ENCODE data around the gene TMEM31. TPM values are rescaled to one million over a fixed set of nuclear protein-coding genes. Genes with fewer than 3 reads are reported as not detected.

The TMEM31 gene
- polyA plus RNA-seq, 1 of the 3 experiments (the other 2 are of a cell fraction), result not detected

DNA sequence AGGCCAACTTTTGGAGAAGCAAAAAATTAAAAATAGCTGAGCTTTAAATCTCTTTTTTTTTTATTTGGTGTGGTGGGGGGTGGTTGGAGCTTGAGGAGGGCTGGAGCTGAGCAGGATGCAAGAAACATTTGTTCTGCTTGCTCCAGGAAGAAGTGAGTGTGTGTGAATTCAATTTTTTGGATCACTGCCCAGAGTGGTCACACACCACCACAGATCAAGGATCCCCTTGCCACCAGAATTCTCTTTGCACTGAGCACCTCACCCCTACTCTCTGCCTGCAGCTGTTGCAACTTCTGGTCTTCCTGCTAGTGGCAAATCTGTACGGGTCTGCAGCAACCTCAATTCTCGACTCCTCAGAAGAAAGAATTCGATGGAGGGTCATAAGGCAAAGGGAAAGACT is 46.0 kb downstream of the TMEM31 start:
- Histone ChIP-seq H3K36me3 (replicated peaks in 1 of 2; ENCODE audit: control insufficient read depth in 1 of 2, insufficient read depth in 2 of 2, low read length in 1 of 2) (no peaks in the 10 kb centered on the region), H3K27me3 (ENCODE audit: insufficient read depth) (no peaks in the 10 kb centered on the region; the same call in 1 of the 2 replicates), H3F3A (replicated peaks; ENCODE audit: insufficient read depth) (no peaks in the 10 kb centered on the region), H3K4me2 (no peak overlapping the region), H3K9me3 (no peaks in the 10 kb centered on the region), H2AFZ (ENCODE audit: low read depth) (no peak overlapping the region), H3K27ac (ENCODE audit: low read depth in 2 of 2, low read length in 1 of 2) (no peak overlapping the region), H4K20me1 (ENCODE audit: insufficient read depth) (no peaks in the 10 kb centered on the region), H3K9ac (no peak overlapping the region), H3K4me3 (ENCODE audit: low read depth in 2 of 2, low read length in 1 of 2) (no peak overlapping the region), H3K79me2 (ENCODE audit: insufficient read depth) (no peaks in the 10 kb centered on the region), H3K9me2 (no peaks in the 10 kb centered on the region), H3K4me1 (ENCODE audit: control insufficient read depth in 1 of 2, insufficient read depth in 2 of 2, low read depth in 1 of 2, low read length in 1 of 2) (peaks cover 0 to 8% of the 10 kb centered on the region in 2 experiments; a peak in 1 of 4 replicates)
- CTCF ChIA-PET, result no interaction called here
- TF ChIP-seq RFX5 (IDR thresholded peaks at IDR 0.05; ENCODE audit: low read length) (no peak), TEAD4 (IDR thresholded peaks at IDR 0.05; ENCODE audit: borderline replicate concordance, insufficient read depth) (no peak), ELF1 (IDR thresholded peaks at IDR 0.05) (no peak), CHD2 (IDR thresholded peaks at IDR 0.05; ENCODE audit: low read length, partially characterized antibody) (no peak), RCOR1 (IDR thresholded peaks at IDR 0.05; ENCODE audit: low read length) (no peak), TAF1 (IDR thresholded peaks at IDR 0.05; ENCODE audit: borderline replicate concordance, low read depth, low read length) (no peak), FOXJ3 (CRISPR knock-in tag; IDR thresholded peaks at IDR 0.05) (no peak)
- WGBS (ENCODE audit: low lambda C conversion rate), result 48% methylated on average over 3 of the region's 3 CpGs
- no peak for DNase-seq
- POLR2A ChIA-PET, result no interaction called here

DNA sequence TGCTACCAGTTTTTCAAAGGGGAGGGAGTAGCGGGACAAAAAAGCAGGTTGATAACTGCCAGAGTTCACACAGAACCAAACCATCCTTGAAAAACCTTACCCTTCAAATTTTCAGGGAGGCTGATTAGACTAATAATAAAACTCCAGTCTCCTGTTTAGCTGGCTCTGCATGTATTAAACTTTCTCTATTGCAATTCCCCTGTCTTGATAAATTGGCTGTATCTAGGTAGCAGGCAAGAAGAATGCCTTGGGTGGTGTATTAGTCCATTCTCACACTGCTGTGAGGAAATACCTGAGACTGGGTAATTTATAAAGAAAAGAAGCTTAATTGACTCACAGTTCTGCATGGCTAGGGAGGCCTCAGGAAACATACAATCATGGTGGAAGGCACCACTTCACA is 47.8 kb downstream of the TMEM31 start:
- ChIA-PET CTCF (interaction anchor here (2.9 kb wide), 1 partner anchor 15 kb away, joined by 13 read pairs; no protein-coding TSS in a partner anchor), POLR2A (no interaction called here)
- Histone ChIP-seq H3K27me3 (ENCODE audit: insufficient read depth) (no peaks in the 10 kb centered on the region; the same call in 1 of the 2 replicates), H3F3A (replicated peaks; ENCODE audit: insufficient read depth) (no peaks in the 10 kb centered on the region), H4K20me1 (ENCODE audit: insufficient read depth) (no peaks in the 10 kb centered on the region), H3K27ac (ENCODE audit: low read depth in 2 of 2, low read length in 1 of 2) (no peak overlapping the region), H3K36me3 (replicated peaks in 1 of 2; ENCODE audit: control insufficient read depth in 1 of 2, insufficient read depth in 2 of 2, low read length in 1 of 2) (no peaks in the 10 kb centered on the region), H3K4me2 (no peak overlapping the region), H3K9me2 (no peaks in the 10 kb centered on the region), H3K79me2 (ENCODE audit: insufficient read depth) (no peaks in the 10 kb centered on the region), H3K4me3 (ENCODE audit: low read depth in 2 of 2, low read length in 1 of 2) (no peak overlapping the region), H2AFZ (ENCODE audit: low read depth) (no peak overlapping the region), H3K4me1 (ENCODE audit: control insufficient read depth in 1 of 2, insufficient read depth in 2 of 2, low read depth in 1 of 2, low read length in 1 of 2) (peaks cover 0 to 8% of the 10 kb centered on the region in 2 experiments; a peak in 1 of 4 replicates), H3K9me3 (no peaks in the 10 kb centered on the region), H3K9ac (no peak overlapping the region)
- WGBS (ENCODE audit: low lambda C conversion rate), result 45% methylated on average over 1 of the region's 1 CpG
- DNase-seq, result no peak
- TF ChIP-seq GATA2 (CRISPR knock-in tag; IDR thresholded peaks at IDR 0.05) (no peak), CHD2 (IDR thresholded peaks at IDR 0.05; ENCODE audit: low read length, partially characterized antibody) (no peak), MXI1 (IDR thresholded peaks at IDR 0.05; ENCODE audit: low read depth, low read length) (no peak), POLR2AphosphoS5 (IDR thresholded peaks at IDR 0.05; ENCODE audit: low read depth, low read length) (no peak), MEF2A (IDR thresholded peaks at IDR 0.05; ENCODE audit: borderline replicate concordance, low read depth) (no peak), EZH2phosphoT487 (IDR thresholded peaks at IDR 0.05; ENCODE audit: borderline replicate concordance, low read depth) (no peak), SMC3 (IDR thresholded peaks at IDR 0.05; ENCODE audit: low read depth, low read length) (no peak), FOXJ3 (CRISPR knock-in tag; IDR thresholded peaks at IDR 0.05) (no peak), EP300 (IDR thresholded peaks at IDR 0.05; ENCODE audit: borderline replicate concordance in 1 of 2, low read depth in 1 of 2, low read length in 1 of 2) (no peak), SIN3A (IDR thresholded peaks at IDR 0.05; ENCODE audit: borderline replicate concordance, low read depth, low read length) (no peak), GABPA (IDR thresholded peaks at IDR 0.05; ENCODE audit: low read depth) (no peak), RXRA (IDR thresholded peaks at IDR 0.05; ENCODE audit: borderline replicate concordance, low read depth) (no peak), RCOR1 (IDR thresholded peaks at IDR 0.05; ENCODE audit: low read length) (no peak), TCF12 (IDR thresholded peaks at IDR 0.05) (no peak)
- TF ChIP-seq, protein P1, sequence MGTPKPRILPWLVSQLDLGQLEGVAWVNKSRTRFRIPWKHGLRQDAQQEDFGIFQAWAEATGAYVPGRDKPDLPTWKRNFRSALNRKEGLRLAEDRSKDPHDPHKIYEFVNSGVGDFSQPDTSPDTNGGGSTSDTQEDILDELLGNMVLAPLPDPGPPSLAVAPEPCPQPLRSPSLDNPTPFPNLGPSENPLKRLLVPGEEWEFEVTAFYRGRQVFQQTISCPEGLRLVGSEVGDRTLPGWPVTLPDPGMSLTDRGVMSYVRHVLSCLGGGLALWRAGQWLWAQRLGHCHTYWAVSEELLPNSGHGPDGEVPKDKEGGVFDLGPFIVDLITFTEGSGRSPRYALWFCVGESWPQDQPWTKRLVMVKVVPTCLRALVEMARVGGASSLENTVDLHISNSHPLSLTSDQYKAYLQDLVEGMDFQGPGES (IDR thresholded peaks at IDR 0.05; ENCODE audit: low read depth, low read length), result no peak
- TF ChIP-seq, protein P2, sequence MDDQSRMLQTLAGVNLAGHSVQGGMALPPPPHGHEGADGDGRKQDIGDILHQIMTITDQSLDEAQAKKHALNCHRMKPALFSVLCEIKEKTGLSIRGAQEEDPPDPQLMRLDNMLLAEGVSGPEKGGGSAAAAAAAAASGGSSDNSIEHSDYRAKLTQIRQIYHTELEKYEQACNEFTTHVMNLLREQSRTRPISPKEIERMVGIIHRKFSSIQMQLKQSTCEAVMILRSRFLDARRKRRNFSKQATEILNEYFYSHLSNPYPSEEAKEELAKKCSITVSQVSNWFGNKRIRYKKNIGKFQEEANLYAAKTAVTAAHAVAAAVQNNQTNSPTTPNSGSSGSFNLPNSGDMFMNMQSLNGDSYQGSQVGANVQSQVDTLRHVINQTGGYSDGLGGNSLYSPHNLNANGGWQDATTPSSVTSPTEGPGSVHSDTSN (IDR thresholded peaks at IDR 0.05), result no peak
- TF ChIP-seq, protein P3, sequence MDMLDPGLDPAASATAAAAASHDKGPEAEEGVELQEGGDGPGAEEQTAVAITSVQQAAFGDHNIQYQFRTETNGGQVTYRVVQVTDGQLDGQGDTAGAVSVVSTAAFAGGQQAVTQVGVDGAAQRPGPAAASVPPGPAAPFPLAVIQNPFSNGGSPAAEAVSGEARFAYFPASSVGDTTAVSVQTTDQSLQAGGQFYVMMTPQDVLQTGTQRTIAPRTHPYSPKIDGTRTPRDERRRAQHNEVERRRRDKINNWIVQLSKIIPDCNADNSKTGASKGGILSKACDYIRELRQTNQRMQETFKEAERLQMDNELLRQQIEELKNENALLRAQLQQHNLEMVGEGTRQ (IDR thresholded peaks at IDR 0.05; ENCODE audit: borderline replicate concordance, low read depth, low read length), result no peak
- TF ChIP-seq, protein P4, sequence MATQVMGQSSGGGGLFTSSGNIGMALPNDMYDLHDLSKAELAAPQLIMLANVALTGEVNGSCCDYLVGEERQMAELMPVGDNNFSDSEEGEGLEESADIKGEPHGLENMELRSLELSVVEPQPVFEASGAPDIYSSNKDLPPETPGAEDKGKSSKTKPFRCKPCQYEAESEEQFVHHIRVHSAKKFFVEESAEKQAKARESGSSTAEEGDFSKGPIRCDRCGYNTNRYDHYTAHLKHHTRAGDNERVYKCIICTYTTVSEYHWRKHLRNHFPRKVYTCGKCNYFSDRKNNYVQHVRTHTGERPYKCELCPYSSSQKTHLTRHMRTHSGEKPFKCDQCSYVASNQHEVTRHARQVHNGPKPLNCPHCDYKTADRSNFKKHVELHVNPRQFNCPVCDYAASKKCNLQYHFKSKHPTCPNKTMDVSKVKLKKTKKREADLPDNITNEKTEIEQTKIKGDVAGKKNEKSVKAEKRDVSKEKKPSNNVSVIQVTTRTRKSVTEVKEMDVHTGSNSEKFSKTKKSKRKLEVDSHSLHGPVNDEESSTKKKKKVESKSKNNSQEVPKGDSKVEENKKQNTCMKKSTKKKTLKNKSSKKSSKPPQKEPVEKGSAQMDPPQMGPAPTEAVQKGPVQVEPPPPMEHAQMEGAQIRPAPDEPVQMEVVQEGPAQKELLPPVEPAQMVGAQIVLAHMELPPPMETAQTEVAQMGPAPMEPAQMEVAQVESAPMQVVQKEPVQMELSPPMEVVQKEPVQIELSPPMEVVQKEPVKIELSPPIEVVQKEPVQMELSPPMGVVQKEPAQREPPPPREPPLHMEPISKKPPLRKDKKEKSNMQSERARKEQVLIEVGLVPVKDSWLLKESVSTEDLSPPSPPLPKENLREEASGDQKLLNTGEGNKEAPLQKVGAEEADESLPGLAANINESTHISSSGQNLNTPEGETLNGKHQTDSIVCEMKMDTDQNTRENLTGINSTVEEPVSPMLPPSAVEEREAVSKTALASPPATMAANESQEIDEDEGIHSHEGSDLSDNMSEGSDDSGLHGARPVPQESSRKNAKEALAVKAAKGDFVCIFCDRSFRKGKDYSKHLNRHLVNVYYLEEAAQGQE (IDR thresholded peaks at IDR 0.05; ENCODE audit: low read depth, low read length), result no peak
